NCI-H2029 treated with DMSO at 0.1 percent for 48 hours (cell line): ENCODE results near the gene MAK.
"Not testable (repeated sequence)": the region's sequence is repeated elsewhere in the genome, so short reads cannot be mapped to it uniquely, and the experiment has no call there.

Experiments used
- DNase-seq: peaks from one replicate; lab custom pipeline; 2025; lab: John Stamatoyannopoulos, UW

The MAK gene

GRCh38 chr6:10854922-10855632 lies 16.7 kb upstream of the MAK start:
- DNase-seq = no peak

- not testable (repeated sequence) for DNase-seq
These were observed 15.5 kb upstream of the MAK start for GRCh38 chr6:10853849-10854300.

- no peak for DNase-seq
These were observed 14.1 kb upstream of the MAK start for GRCh38 chr6:10852361-10852960.

- no peak for DNase-seq
These were observed 12.4 kb upstream of the MAK start for GRCh38 chr6:10850728-10851127.

GRCh38 chr6:10849901-10850300 lies 11.6 kb upstream of the MAK start:
- no peak for DNase-seq

GRCh38 chr6:10847684-10848083 lies 9.3 kb upstream of the MAK start:
- no peak for DNase-seq

- DNase-seq = no peak
These were observed 5.2 kb upstream of the MAK start for GRCh38 chr6:10843554-10843953.

GRCh38 chr6:10838794-10839333 lies 525 bp upstream of the MAK start:
- peak; percentile 37 for DNase-seq

GRCh38 chr6:10837622-10837994 lies 731 bp downstream of the MAK start:
- peak; percentile 59 for DNase-seq

- DNase-seq = peak; percentile 59
These were observed 1.2 kb downstream of the MAK start for GRCh38 chr6:10837009-10837621.

- DNase-seq = no peak
These were observed 3.5 kb downstream of the MAK start for GRCh38 chr6:10834823-10835222.

- DNase-seq = no peak
These were observed 6.7 kb downstream of the MAK start for GRCh38 chr6:10831609-10832008.

- DNase-seq = no peak
These were observed 13.5 kb downstream of the MAK start for GRCh38 chr6:10824819-10825218.

- no peak for DNase-seq
These were observed 14.0 kb downstream of the MAK start for GRCh38 chr6:10824297-10824696.

GRCh38 chr6:10814176-10814575 lies 24.2 kb downstream of the MAK start:
- not testable (repeated sequence) for DNase-seq

GRCh38 chr6:10809098-10809497 lies 29.2 kb downstream of the MAK start:
- DNase-seq = no peak

- DNase-seq = no peak
These were observed 30.0 kb downstream of the MAK start for GRCh38 chr6:10808376-10808775.

- peak; percentile 80 for DNase-seq
These were observed 37.0 kb downstream of the MAK start for GRCh38 chr6:10801224-10801848.

- no peak for DNase-seq
These were observed 37.5 kb downstream of the MAK start for GRCh38 chr6:10800810-10801209.

GRCh38 chr6:10794239-10794638 lies 44.1 kb downstream of the MAK start:
- no peak for DNase-seq

GRCh38 chr6:10793695-10794094 lies 44.6 kb downstream of the MAK start:
- no peak for DNase-seq

- DNase-seq = no peak
These were observed 45.3 kb downstream of the MAK start for GRCh38 chr6:10793035-10793434.

- no peak for DNase-seq
These were observed 46.2 kb downstream of the MAK start for GRCh38 chr6:10792101-10792500.
